K562 (cell line): Measurements from ENCODE around the gene SKIC2. TPM values are rescaled to one million over a fixed set of nuclear protein-coding genes. Genes with fewer than 3 reads are reported as not detected.
A peak's percentile ranks its signal among the peaks of the same experiment; 100 is the strongest.

Experiments
- ATAC-seq: fragments of 200-7000 bp; cut with Tn5 transposase; 3 replicates; pipeline ENCODE4 v1.9.1; 2020; ENCODE audit warnings: moderate library complexity
- BruUV-seq: library from RNA; stranded (reverse); fragments of 400-500 nt; replicated peaks from 2 replicates; lab custom pipeline; 2021; lab: Mats Ljungman, UMichigan
- CTCF ChIA-PET: fragments of 300-600 bp; formaldehyde crosslinking; extraction: SDS; loops from one replicate; lab custom pipeline; 2021; ENCODE audit warnings: low intra/inter-chr PET ratio; lab: Yijun Ruan, JAX
- POLR2A ChIA-PET: fragments of 300-600, 350-650 bp; sonication (Branson Sonifier 250); formaldehyde crosslinking; extraction: SDS; loops from one replicate; lab custom pipeline; 2021; ENCODE audit warnings: antibody characterized with exemption, inconsistent platforms; lab: Yijun Ruan, JAX
- DNase-seq, 4 experiments: peaks; one replicate each; pipeline versions ENCODE4 v3.0.0 to v3.0.0-alpha.2; 2011 to 2018; ENCODE audit warnings: low spot score in 3 of 4, mixed read lengths in 3 of 4; ENCODE audit errors: extremely low read depth in 1 of 4
- FAIRE-seq: peaks from 2 replicates; lab custom pipeline; 2011; peaks lifted over from hg19 to GRCh38; lab: Jason Lieb, UNC
- H2AFZ ChIP-seq: 2 replicates; pipeline ENCODE4 v1.6.0; 2011; ENCODE audit warnings: low read depth, low read length, control low read depth, inconsistent platforms
- H3K27ac ChIP-seq: fragments of 200-600 bp; 3 replicates; pipeline ENCODE4 v1.8.0; 2011; ENCODE audit warnings: low read depth, mild to moderate bottlenecking, control low read depth, inconsistent platforms, low read length, moderate library complexity, mixed read lengths; ENCODE audit errors: extremely low read depth
- H3K27me3 ChIP-seq, 2 experiments: fragments of 300-600 bp in 1 of 2; 2 replicates in 1 of 2; 3 replicates in 1 of 2; pipeline versions ENCODE4 v1.6.0 to v1.8.0; 2011; ENCODE audit warnings: inconsistent platforms in 2 of 2, low read length in 2 of 2, mild to moderate bottlenecking in 1 of 2, mixed read lengths in 1 of 2, moderate library complexity in 1 of 2; ENCODE audit not compliant: control insufficient read depth in 2 of 2, insufficient read depth in 2 of 2
- H3K36me3 ChIP-seq: fragments of 300-600 bp; 3 replicates; pipeline ENCODE4 v1.8.0; 2011; ENCODE audit warnings: mild to moderate bottlenecking, low read length, inconsistent platforms; ENCODE audit not compliant: control insufficient read depth, insufficient read depth
- H3K4me1 ChIP-seq, 2 experiments: fragments of 200-600 bp in 1 of 2; replicated peaks in 1 of 2; 2 replicates in 1 of 2; 3 replicates in 1 of 2; pipeline versions ENCODE4 v1.5.1 to v1.8.0; 2011; ENCODE audit warnings: inconsistent platforms in 2 of 2, low read length in 2 of 2, mild to moderate bottlenecking in 1 of 2, mixed read lengths in 1 of 2, moderate library complexity in 1 of 2; ENCODE audit not compliant: control insufficient read depth in 2 of 2, insufficient read depth in 2 of 2
- H3K4me2 ChIP-seq: 2 replicates; pipeline ENCODE4 v1.6.1; 2011; ENCODE audit warnings: low read length, control low read depth, inconsistent platforms, mixed read lengths; ENCODE audit not compliant: insufficient read depth
- H3K4me3 ChIP-seq: fragments of 200-600 bp; sonication (generic), shearing (Covaris generic); 2 replicates; pipeline ENCODE4 v1.5.1; 2016; ENCODE audit warnings: control low read depth, inconsistent platforms
- H3K79me2 ChIP-seq: fragments of 200-600 bp; 3 replicates; pipeline ENCODE4 v1.8.0; 2011; ENCODE audit warnings: low read length, inconsistent platforms; ENCODE audit not compliant: control insufficient read depth, insufficient read depth
- H3K9ac ChIP-seq, 2 experiments: 2 replicates each; pipeline versions ENCODE4 v1.6.0 to v1.6.1; 2011; ENCODE audit warnings: low read depth in 2 of 2, low read length in 2 of 2, control low read depth in 1 of 2, inconsistent platforms in 1 of 2, mild to moderate bottlenecking in 1 of 2, mixed read lengths in 1 of 2; ENCODE audit not compliant: insufficient read depth in 1 of 2
- H3K9me1 ChIP-seq: one replicate; pipeline ENCODE4 v1.6.0; 2011; ENCODE audit warnings: inconsistent platforms, mild to moderate bottlenecking, low read length, moderate library complexity; ENCODE audit not compliant: control insufficient read depth, insufficient read depth
- H3K9me3 ChIP-seq: replicated peaks from 2 replicates; pipeline ENCODE4 v1.5.1; 2011; ENCODE audit warnings: low read depth, low read length, inconsistent platforms; ENCODE audit not compliant: control insufficient read depth, insufficient read depth
- H4K20me1 ChIP-seq: replicated peaks from 2 replicates; pipeline ENCODE4 v1.6.1; 2011; ENCODE audit warnings: low read length, inconsistent platforms, mixed read lengths; ENCODE audit not compliant: control insufficient read depth, insufficient read depth
- C11orf30 ChIP-seq: fragments of 450-650 bp; IDR thresholded peaks from 2 replicates; pipeline ENCODE4 v1.6.1; 2016; ENCODE audit warnings: low read depth, mild to moderate bottlenecking
- CTBP1 ChIP-seq: fragments of 450-650 bp; IDR thresholded peaks from 2 replicates; pipeline ENCODE4 v1.6.1; 2016; ENCODE audit warnings: borderline replicate concordance
- GTF3C2 ChIP-seq: IDR thresholded peaks from 3 replicates; pipeline ENCODE4 v1.6.1; 2011; ENCODE audit warnings: borderline replicate concordance, mild to moderate bottlenecking, moderate library complexity; ENCODE audit not compliant: insufficient read length; ENCODE audit errors: extremely low read depth
- MCM3 ChIP-seq: fragments of 450-650 bp; IDR thresholded peaks from 2 replicates; pipeline ENCODE4 v1.6.1; 2016
- NR2F6 ChIP-seq: fragments of 450-650 bp; formaldehyde crosslinking; IDR thresholded peaks from 2 replicates; pipeline ENCODE4 v1.4.0; 2020; ENCODE audit warnings: mild to moderate bottlenecking
- SAP30 ChIP-seq: fragments of 200-600 bp; sonication (generic); IDR thresholded peaks from 2 replicates; pipeline ENCODE4 v1.6.1; 2012; ENCODE audit warnings: borderline replicate concordance, low read depth, mild to moderate bottlenecking, moderate library complexity, low read length, control low read depth, inconsistent platforms; ENCODE audit not compliant: insufficient read depth, poor library complexity, severe bottlenecking
- SNAPC5 ChIP-seq: fragments of 250-450 bp; sonication (Bioruptor Pico); IDR thresholded peaks from 2 replicates; pipeline ENCODE4 v1.8.0; 2021; ENCODE audit warnings: moderate library complexity, mild to moderate bottlenecking, inconsistent platforms
- ZNF324 ChIP-seq: fragments of 250-450 bp; sonication (Bioruptor Pico); IDR thresholded peaks from 2 replicates; pipeline ENCODE4 v1.4.0; 2020; ENCODE audit warnings: mild to moderate bottlenecking
- ZNF589 ChIP-seq: fragments of 200-800 bp; sonication (Bioruptor generic); IDR thresholded peaks from 2 replicates; pipeline ENCODE4 v1.6.1; 2016; ENCODE audit warnings: low read depth, missing genetic modification characterization, missing compliant biosample characterization
- WGBS: fragments of 100-300 bp; shearing (Covaris generic); methylation state at CpG from one replicate; pipeline ENCODE4 v1.1.6; 2016; ENCODE audit warnings: low coverage, mixed read lengths; ENCODE audit not compliant: insufficient coverage; ENCODE audit errors: missing lambda C conversion rate; 5-methylcytosine and 5-hydroxymethylcytosine counted together
- in situ Hi-C: fragments of 300-500 bp; cut with MboI; formaldehyde crosslinking; loops from 4 replicates; pipeline ENCODE4 v1.15.0; 2018; ENCODE audit warnings: inconsistent platforms, mixed read lengths
- intact Hi-C: fragments of 100-400 bp; cut with micrococcal nuclease; formaldehyde crosslinking; loops from 2 replicates; pipeline ENCODE4 v1.14.2; 2022
- polyA plus RNA-seq, 8 experiments: library from polyadenylated mRNA; depleted of rRNA in 4 of 8; stranded (reverse) in 5 of 8; unstranded in 3 of 8; fragments of >200 nt; fragmentation: Nextera tagmentation in 2 of 8; fragmentation: Illumina TruSeq in 1 of 8; extraction: Ambion mirVana in 2 of 8; extraction: Trizol in 1 of 8; gene quantifications; 2 replicates each; pipeline versions ENCODE4 v1.2.1 to v1.2.3, GENCODE V29; 2011 to 2014; ENCODE audit warnings: inconsistent platforms in 1 of 8, missing spikeins in 1 of 8
- total RNA-seq, 7 experiments: library from RNA; depleted of rRNA in 6 of 7; stranded (reverse); fragments of >200 nt in 6 of 7; fragmentation: Illumina TruSeq in 2 of 7; extraction: Trizol in 2 of 7; gene quantifications; 2 replicates each; pipeline versions ENCODE4 v1.2.1 to v1.2.3, GENCODE V29; 2011 to 2021; ENCODE audit warnings: low replicate concordance in 1 of 7
- TF ChIP-seq, protein P1 (sequence below): fragments of 250-450 bp; sonication (Bioruptor Pico); IDR thresholded peaks from 2 replicates; pipeline ENCODE4 v1.9.0; 2021; ENCODE audit warnings: mild to moderate bottlenecking, inconsistent platforms

The SKIC2 gene
- total and polyA plus RNA-seq, 9 of the 15 experiments (the other 6 are each of a cell fraction or from before 2014, with no cell fraction given): 3.3 to 94.6 (median 38.8) TPM

- DNase-seq: no peak
- peak overlapping the region; percentile 9; the same call in 1 of the 2 replicates for H3K4me2 ChIP-seq
- no peak for FAIRE-seq
- H3K36me3 ChIP-seq: no peaks in the 10 kb centered on the region
- peaks cover 3 to 9% of the 10 kb centered on the region in 2 experiments; a peak in 4 of 5 replicates for H3K4me1 ChIP-seq
- no peak for TF ChIP-seq GTF3C2
- TF ChIP-seq, protein P1, sequence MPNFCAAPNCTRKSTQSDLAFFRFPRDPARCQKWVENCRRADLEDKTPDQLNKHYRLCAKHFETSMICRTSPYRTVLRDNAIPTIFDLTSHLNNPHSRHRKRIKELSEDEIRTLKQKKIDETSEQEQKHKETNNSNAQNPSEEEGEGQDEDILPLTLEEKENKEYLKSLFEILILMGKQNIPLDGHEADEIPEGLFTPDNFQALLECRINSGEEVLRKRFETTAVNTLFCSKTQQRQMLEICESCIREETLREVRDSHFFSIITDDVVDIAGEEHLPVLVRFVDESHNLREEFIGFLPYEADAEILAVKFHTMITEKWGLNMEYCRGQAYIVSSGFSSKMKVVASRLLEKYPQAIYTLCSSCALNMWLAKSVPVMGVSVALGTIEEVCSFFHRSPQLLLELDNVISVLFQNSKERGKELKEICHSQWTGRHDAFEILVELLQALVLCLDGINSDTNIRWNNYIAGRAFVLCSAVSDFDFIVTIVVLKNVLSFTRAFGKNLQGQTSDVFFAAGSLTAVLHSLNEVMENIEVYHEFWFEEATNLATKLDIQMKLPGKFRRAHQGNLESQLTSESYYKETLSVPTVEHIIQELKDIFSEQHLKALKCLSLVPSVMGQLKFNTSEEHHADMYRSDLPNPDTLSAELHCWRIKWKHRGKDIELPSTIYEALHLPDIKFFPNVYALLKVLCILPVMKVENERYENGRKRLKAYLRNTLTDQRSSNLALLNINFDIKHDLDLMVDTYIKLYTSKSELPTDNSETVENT: 0 out of 2 replicates have a peak, but pooled peaks have one; percentile 25
- peak; percentile 17; the same call in 1 of the 2 replicates for TF ChIP-seq CTBP1
- no peak for TF ChIP-seq NR2F6 (CRISPR knock-in tag)
- no peak for TF ChIP-seq SNAPC5 (CRISPR knock-in tag)
- TF ChIP-seq ZNF589 (CRISPR knock-in tag): no peak
- no peak for TF ChIP-seq MCM3
- no peak for TF ChIP-seq C11orf30
- peak; percentile 5 for TF ChIP-seq SAP30
- TF ChIP-seq ZNF324: no peak
- TF ChIP-seq, all 486 proteins: peak for 3
- no TSS peak for BruUV-seq
- Histone ChIP-seq H3K4me3 (no peak overlapping the region), H3K79me2 (no peaks in the 10 kb centered on the region), H3K27ac (no peak overlapping the region), H4K20me1 (no peaks in the 10 kb centered on the region), H3K9me1 (no peaks in the 10 kb centered on the region), H3K27me3 (peaks cover 2 to 26% of the 10 kb centered on the region in 2 experiments; a peak in 3 of 5 replicates), H3K9ac (no peak overlapping the region; a peak in 1 of 4 replicates), H3K9me3 (no peaks in the 10 kb centered on the region), H2AFZ (peak overlapping the region; percentile 81)
- ChIA-PET POLR2A (interaction anchor here (0.8 to 1.1 kb wide), 6 partner anchors 9 to 1032 kb away, joined by 3 to 6 read pairs (median 3); no protein-coding TSS in a partner anchor), CTCF (interaction anchor here (0.5 kb wide), 1 partner anchor 14 kb away, joined by 3 read pairs; no protein-coding TSS in a partner anchor)
- WGBS: 6% methylated on average over 6 of the region's 6 CpGs
- ATAC-seq: peak; percentile 17; the same call in 1 of the 3 replicates
- intact Hi-C loops: no loop called here
- in situ Hi-C loops: no loop called here
Measured at GRCh38 chr6:31940256-31940664, 18.7 kb upstream of the SKIC2 start.
